ENCODE results near the gene PRKCI. TPM values are rescaled to one million over a fixed set of nuclear protein-coding genes. Genes with fewer than 3 reads are reported as not detected.

PRKCI gene
- total RNA-seq, 4 donors from 2014 or later, result 28.2 to 54.2 (median 34.3) TPM

DNA sequence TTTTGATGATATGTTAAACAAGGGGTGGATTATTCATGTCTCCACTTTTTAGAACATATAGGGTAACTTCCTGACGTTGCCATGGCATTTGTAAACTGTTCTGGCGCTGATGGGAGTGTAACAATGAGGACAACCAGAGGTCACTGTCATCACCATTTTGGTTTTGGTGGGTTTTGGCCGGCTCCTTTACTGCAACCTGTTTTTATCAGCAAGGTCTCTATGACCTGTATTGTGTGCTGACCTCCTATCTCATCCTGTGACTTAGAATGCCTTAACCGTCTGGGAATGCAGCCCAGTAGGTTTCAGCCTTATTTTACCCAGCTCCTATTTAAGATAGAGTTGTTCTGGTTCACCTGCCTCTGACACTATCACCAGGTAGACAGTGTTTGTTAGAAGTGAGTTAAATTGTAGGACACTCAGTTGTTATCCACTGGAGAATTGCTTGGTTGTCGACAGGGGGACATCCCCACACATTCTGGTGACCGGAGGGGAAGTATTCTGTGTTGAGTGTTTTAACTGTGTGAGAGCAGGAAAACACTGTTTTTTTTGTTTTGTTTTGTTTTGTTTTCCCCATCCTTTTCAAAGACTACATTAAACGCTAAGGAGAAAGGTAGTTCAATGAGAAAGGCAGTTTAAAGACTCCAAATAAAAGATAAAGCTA is 98.4 kb downstream of the PRKCI start:
- Histone ChIP-seq H3K4me3 (no peak overlapping the region), H3K27ac (no peak overlapping the region), H3K4me1 (peaks cover 0 to 6% (median 0%) of the 10 kb centered on the region in 4 donors), H3K27me3 (no peaks in the 10 kb centered on the region), H3K9me3 (no peaks in the 10 kb centered on the region), H3K36me3 (no peaks in the 10 kb centered on the region)
- 66 to 70% methylated on average over 7 of the region's 7 CpGs for WGBS, 2 donors
- no peak for TF ChIP-seq EP300 (IDR thresholded peaks at IDR 0.05)
- no peak for TF ChIP-seq POLR2A (IDR thresholded peaks at IDR 0.05)
- no peak for TF ChIP-seq CTCF (IDR thresholded peaks at IDR 0.05)
- DNase-seq (ENCODE audit: low spot score in 2 of 2), result no peak

- H3K9me3 ChIP-seq, result no peaks in the 10 kb centered on the region
- no peaks in the 10 kb centered on the region for H3K27me3 ChIP-seq
- no peak overlapping the region for H3K4me3 ChIP-seq
- peaks cover 0 to 6% (median 0%) of the 10 kb centered on the region in 4 donors for H3K4me1 ChIP-seq
- no peaks in the 10 kb centered on the region for H3K36me3 ChIP-seq
- WGBS, 2 donors, result 86 to 91% methylated on average over 11 of the region's 11 CpGs
- no peak for DNase-seq (ENCODE audit: low spot score in 2 of 2)
- H3K27ac ChIP-seq, result no peak overlapping the region
- no peak for TF ChIP-seq POLR2A (IDR thresholded peaks at IDR 0.05)
Measured at GRCh38 chr3:170321321-170322034, 99.3 kb downstream of the PRKCI start.

- Histone ChIP-seq H3K27ac (no peak overlapping the region), H3K36me3 (no peaks in the 10 kb centered on the region), H3K4me3 (no peak overlapping the region), H3K9me3 (peaks cover 0 to 6% (median 0%) of the 10 kb centered on the region in 4 donors), H3K4me1 (peaks cover 0 to 6% (median 0%) of the 10 kb centered on the region in 4 donors), H3K27me3 (no peaks in the 10 kb centered on the region)
- DNase-seq (ENCODE audit: low spot score in 2 of 2), result no peak
- 40 to 42% methylated on average over 10 of the region's 10 CpGs for WGBS, 2 donors
- TF ChIP-seq POLR2A (IDR thresholded peaks at IDR 0.05) (no peak), EP300 (IDR thresholded peaks at IDR 0.05) (no peak), CTCF (IDR thresholded peaks at IDR 0.05) (no peak)
Measured at GRCh38 chr3:170322566-170323269, 100.5 kb downstream of the PRKCI start.

- H3K9me3 ChIP-seq, result peaks cover 0 to 8% (median 0%) of the 10 kb centered on the region in 4 donors
- no peak for DNase-seq (ENCODE audit: low spot score in 2 of 2)
- no peaks in the 10 kb centered on the region for H3K36me3 ChIP-seq
- H3K4me3 ChIP-seq, result no peak overlapping the region
- WGBS, 2 donors, result 75 to 76% methylated on average over 6 of the region's 6 CpGs
- H3K27ac ChIP-seq, result no peak overlapping the region
- H3K4me1 ChIP-seq, result peaks cover 0 to 6% (median 0%) of the 10 kb centered on the region in 4 donors
- no peaks in the 10 kb centered on the region for H3K27me3 ChIP-seq
- TF ChIP-seq CTCF (IDR thresholded peaks at IDR 0.05) (no peak), POLR2A (IDR thresholded peaks at IDR 0.05) (no peak), EP300 (IDR thresholded peaks at IDR 0.05) (no peak)
Measured at GRCh38 chr3:170323331-170323730, 101.1 kb downstream of the PRKCI start.

DNA sequence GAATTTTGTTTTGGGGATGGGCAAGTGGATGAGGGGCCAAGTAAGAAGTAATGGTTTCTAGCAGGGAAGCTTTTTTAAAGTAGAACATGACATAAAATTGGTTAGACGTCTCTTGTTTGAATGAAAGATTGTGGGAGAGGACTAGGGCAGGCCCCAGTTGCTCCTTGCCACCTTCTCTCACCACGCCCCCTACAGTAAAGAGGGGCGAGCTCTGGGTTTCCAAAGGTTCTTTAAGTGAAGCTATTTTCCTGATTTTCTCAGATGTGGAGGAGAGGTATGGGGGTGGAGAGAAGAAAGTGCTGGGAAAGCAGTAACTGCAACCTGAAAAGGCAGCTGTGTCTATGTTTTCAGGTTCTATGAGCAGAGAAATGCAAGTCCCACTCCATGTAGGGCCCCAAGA is 102.7 kb downstream of the PRKCI start:
- Histone ChIP-seq H3K27me3 (no peaks in the 10 kb centered on the region), H3K36me3 (no peaks in the 10 kb centered on the region), H3K4me3 (no peak overlapping the region), H3K9me3 (peaks cover 0 to 9% (median 0%) of the 10 kb centered on the region in 4 donors), H3K4me1 (peaks cover 0 to 6% (median 0%) of the 10 kb centered on the region in 4 donors), H3K27ac (no peak overlapping the region)
- no peak for DNase-seq (ENCODE audit: low spot score in 2 of 2)
- WGBS, 2 donors, result 76 to 78% methylated on average over 3 of the region's 3 CpGs
- TF ChIP-seq CTCF (IDR thresholded peaks at IDR 0.05) (no peak), EP300 (IDR thresholded peaks at IDR 0.05) (no peak), POLR2A (IDR thresholded peaks at IDR 0.05) (no peak)
